Keratinocyte (primary cell): ENCODE results near the gene TAX1BP3. TPM values are rescaled to one million over a fixed set of nuclear protein-coding genes. Genes with fewer than 3 reads are reported as not detected.

Source experiments
- DNase-seq: peaks from one replicate; pipeline ENCODE4 v3.0.0-alpha.2; 2011; ENCODE audit warnings: low read depth, missing footprints, low spot score
- FAIRE-seq: peaks from 2 replicates; lab custom pipeline; 2011; peaks lifted over from hg19 to GRCh38; lab: Jason Lieb, UNC
- H2AFZ ChIP-seq: 2 replicates; pipeline ENCODE4 v1.6.0; 2012; ENCODE audit warnings: low read length, control low read depth, inconsistent platforms; ENCODE audit not compliant: control insufficient read depth
- H3K27ac ChIP-seq: 2 replicates; pipeline ENCODE4 v1.5.1; 2011; ENCODE audit warnings: low read length; ENCODE audit not compliant: control insufficient read depth, insufficient read depth
- H3K27me3 ChIP-seq: 3 replicates; pipeline ENCODE4 v1.6.0; 2011; ENCODE audit warnings: low read length; ENCODE audit not compliant: control insufficient read depth, insufficient read depth; ENCODE audit errors: extremely low read depth
- H3K36me3 ChIP-seq, 2 experiments: 2 replicates in 1 of 2; 3 replicates in 1 of 2; pipeline ENCODE4 v1.5.1; 2011; ENCODE audit warnings: low read length in 2 of 2, mild to moderate bottlenecking in 1 of 2; ENCODE audit not compliant: control insufficient read depth in 2 of 2, insufficient read depth in 2 of 2; ENCODE audit errors: extremely low read depth in 1 of 2
- H3K4me1 ChIP-seq: 3 replicates; pipeline ENCODE4 v1.5.1; 2011; ENCODE audit warnings: low read length; ENCODE audit not compliant: control insufficient read depth, insufficient read depth; ENCODE audit errors: extremely low read depth
- H3K4me2 ChIP-seq: 3 replicates; pipeline ENCODE4 v1.6.0; 2011; ENCODE audit warnings: low read depth, low read length; ENCODE audit not compliant: control insufficient read depth, insufficient read depth; ENCODE audit errors: extremely low read depth
- H3K4me3 ChIP-seq, 3 experiments: fragments of 200-600 bp in 1 of 3; sonication (generic) in 1 of 3; 2 replicates in 2 of 3; 3 replicates in 1 of 3; pipeline ENCODE4 v1.5.1; 2011 to 2016; ENCODE audit warnings: low read length in 3 of 3, mild to moderate bottlenecking in 3 of 3, control low read depth in 2 of 3, inconsistent platforms in 1 of 3, low read depth in 1 of 3, mixed read lengths in 1 of 3, mixed run types in 1 of 3, moderate library complexity in 1 of 3; ENCODE audit not compliant: control insufficient read depth in 2 of 3, insufficient read depth in 2 of 3; ENCODE audit errors: extremely low read depth in 1 of 3
- H3K79me2 ChIP-seq: 2 replicates; pipeline ENCODE4 v1.6.0; 2012; ENCODE audit warnings: low read length; ENCODE audit not compliant: control insufficient read depth, insufficient read depth
- H3K9ac ChIP-seq: 3 replicates; pipeline ENCODE4 v1.6.0; 2011; ENCODE audit warnings: low read length; ENCODE audit not compliant: control insufficient read depth, insufficient read depth; ENCODE audit errors: extremely low read depth
- H3K9me1 ChIP-seq: 3 replicates; pipeline ENCODE4 v1.6.0; 2011; ENCODE audit warnings: low read length; ENCODE audit not compliant: control insufficient read depth, insufficient read depth; ENCODE audit errors: extremely low read depth
- H3K9me3 ChIP-seq: 2 replicates; pipeline ENCODE4 v1.5.1; 2012; ENCODE audit warnings: low read depth, low read length; ENCODE audit not compliant: control insufficient read depth
- H4K20me1 ChIP-seq: 3 replicates; pipeline ENCODE4 v1.6.0; 2011; ENCODE audit warnings: low read length; ENCODE audit not compliant: control insufficient read depth, insufficient read depth; ENCODE audit errors: extremely low read depth
- EZH2 ChIP-seq: IDR thresholded peaks from one replicate; pipeline ENCODE4 v1.6.1; 2012; ENCODE audit warnings: inconsistent platforms, mild to moderate bottlenecking, low read length, moderate library complexity
- dilution Hi-C: fragments of 300-500 bp; cut with MboI; formaldehyde crosslinking; loops from one replicate; pipeline ENCODE4 v1.7.0; 2020; ENCODE audit warnings: low sequenced_read_pairs; ENCODE audit not compliant: extremely low pct_ligation_motif_present
- polyA plus RNA-seq, 5 experiments: library from polyadenylated mRNA; depleted of rRNA in 3 of 5; stranded (reverse) in 3 of 5; stranded (forward) in 1 of 5; unstranded in 1 of 5; fragments of >200 nt; gene quantifications; 1 replicate in 1 of 5; 2 replicates in 3 of 5; 3 replicates in 1 of 5; pipeline versions ENCODE4 v1.2.1 to v1.2.3, GENCODE V29; 2011 to 2012; ENCODE audit warnings: missing spikeins in 2 of 5, low read depth in 1 of 5, low replicate concordance in 1 of 5
- TF ChIP-seq, protein P1 (sequence below), 3 experiments: IDR thresholded peaks in 1 of 3; conservative IDR thresholded peaks in 1 of 3; optimal IDR thresholded peaks in 1 of 3; 2 replicates in 2 of 3; 3 replicates in 1 of 3; pipeline versions ENCODE3 to v1.5.1; 2011; ENCODE audit warnings: low read length in 3 of 3, mild to moderate bottlenecking in 3 of 3, moderate library complexity in 2 of 3, control low read depth in 1 of 3, inconsistent platforms in 1 of 3; ENCODE audit not compliant: insufficient read depth in 2 of 3; ENCODE audit errors: extremely low read depth in 1 of 3

The TAX1BP3 gene
- polyA plus RNA-seq, 1 donor (not counting 4 experiments of a cell fraction or from before 2014, with no cell fraction given), result 126 TPM

DNA sequence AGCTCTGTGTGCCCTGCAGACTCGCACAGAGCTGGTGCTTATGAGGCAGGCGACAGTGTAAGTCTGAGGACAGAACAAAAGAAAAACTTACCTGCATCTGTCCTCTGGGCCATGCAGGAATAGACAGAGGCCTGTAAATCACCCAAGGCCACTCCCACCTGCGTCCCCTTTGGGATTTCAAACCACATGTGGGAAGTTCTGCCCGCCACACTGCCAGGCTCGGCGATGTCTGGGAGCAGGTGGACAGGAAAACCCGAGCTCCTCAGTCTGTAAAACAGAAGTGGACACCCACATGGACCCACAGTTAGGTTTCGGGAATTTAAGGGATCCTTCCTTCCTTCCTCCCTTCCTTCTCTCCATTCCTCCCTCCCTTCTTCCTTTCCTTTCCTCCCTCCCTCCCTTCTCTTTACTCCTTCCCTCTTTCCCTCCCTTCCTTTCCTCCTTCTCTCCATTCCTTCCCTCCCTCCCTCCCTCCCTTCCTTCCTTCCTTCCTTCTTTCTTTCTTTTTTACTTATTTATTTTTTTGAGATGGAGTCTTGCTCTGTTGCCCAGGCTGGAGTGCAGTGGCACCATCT is 47.1 kb downstream of the TAX1BP3 start:
- no peaks in the 10 kb centered on the region for H3K4me1 ChIP-seq
- no peaks in the 10 kb centered on the region for H4K20me1 ChIP-seq
- no peak overlapping the region for H2AFZ ChIP-seq
- H3K79me2 ChIP-seq, result no peaks in the 10 kb centered on the region
- H3K36me3 ChIP-seq, result peaks cover 15 to 28% of the 10 kb centered on the region in 2 experiments
- no peak for TF ChIP-seq EZH2
- TF ChIP-seq, protein P1, sequence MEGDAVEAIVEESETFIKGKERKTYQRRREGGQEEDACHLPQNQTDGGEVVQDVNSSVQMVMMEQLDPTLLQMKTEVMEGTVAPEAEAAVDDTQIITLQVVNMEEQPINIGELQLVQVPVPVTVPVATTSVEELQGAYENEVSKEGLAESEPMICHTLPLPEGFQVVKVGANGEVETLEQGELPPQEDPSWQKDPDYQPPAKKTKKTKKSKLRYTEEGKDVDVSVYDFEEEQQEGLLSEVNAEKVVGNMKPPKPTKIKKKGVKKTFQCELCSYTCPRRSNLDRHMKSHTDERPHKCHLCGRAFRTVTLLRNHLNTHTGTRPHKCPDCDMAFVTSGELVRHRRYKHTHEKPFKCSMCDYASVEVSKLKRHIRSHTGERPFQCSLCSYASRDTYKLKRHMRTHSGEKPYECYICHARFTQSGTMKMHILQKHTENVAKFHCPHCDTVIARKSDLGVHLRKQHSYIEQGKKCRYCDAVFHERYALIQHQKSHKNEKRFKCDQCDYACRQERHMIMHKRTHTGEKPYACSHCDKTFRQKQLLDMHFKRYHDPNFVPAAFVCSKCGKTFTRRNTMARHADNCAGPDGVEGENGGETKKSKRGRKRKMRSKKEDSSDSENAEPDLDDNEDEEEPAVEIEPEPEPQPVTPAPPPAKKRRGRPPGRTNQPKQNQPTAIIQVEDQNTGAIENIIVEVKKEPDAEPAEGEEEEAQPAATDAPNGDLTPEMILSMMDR (optimal IDR thresholded peaks at IDR 0.05 in 1 of 3, IDR thresholded peaks at IDR 0.05 in 1 of 3, conservative IDR thresholded peaks at IDR 0.05 in 1 of 3; ENCODE audit: extremely low read depth in 1 of 3, insufficient read depth in 2 of 3, low read length in 3 of 3), result no peak
- FAIRE-seq, result no peak
- no peaks in the 10 kb centered on the region for H3K27me3 ChIP-seq
- dilution Hi-C loops, result no loop called here
- no peak overlapping the region for H3K4me3 ChIP-seq
- no peak for DNase-seq
- H3K4me2 ChIP-seq, result no peak overlapping the region
- no peak overlapping the region for H3K27ac ChIP-seq
- no peaks in the 10 kb centered on the region for H3K9me3 ChIP-seq
- H3K9me1 ChIP-seq, result no peaks in the 10 kb centered on the region
- no peak overlapping the region for H3K9ac ChIP-seq

DNA sequence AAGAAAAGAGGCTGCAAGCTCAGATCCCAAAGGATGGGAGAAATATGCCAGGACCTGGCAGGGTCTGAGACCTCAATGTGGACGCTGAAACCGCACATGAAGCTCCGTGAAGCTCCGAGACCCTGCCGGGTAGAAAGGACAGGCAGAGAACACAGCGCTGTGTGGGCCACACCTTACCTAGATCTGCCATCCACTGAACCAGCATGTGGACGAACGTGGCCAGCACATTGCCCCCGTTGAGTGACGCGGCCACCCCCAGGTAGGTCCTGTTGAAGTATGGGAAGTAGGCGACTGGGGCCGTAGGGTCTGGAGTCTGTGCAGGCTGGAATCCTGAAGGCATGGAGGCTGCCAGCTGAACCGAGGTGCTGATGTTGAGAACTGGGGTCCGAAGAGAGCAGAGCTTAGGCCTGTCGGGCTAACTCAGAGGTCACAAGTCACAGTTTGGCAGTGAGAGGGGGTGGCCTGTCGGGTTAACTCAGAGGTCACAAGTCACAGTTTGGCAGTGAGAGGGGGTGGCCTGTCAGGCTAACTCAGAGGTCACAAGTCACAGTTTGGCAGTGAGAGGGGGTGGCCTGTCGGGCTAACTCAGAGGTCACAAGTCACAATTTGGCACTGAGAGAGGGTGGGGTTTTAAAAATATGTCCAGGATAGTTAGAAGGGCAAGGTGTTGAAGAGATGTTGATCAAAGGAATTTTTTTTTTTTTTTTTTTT is 53.1 kb downstream of the TAX1BP3 start:
- Histone ChIP-seq H3K79me2 (no peaks in the 10 kb centered on the region), H3K36me3 (peaks cover 15 to 25% of the 10 kb centered on the region in 2 experiments)
- dilution Hi-C loops, result no loop called here

More for the DNA sequence above, 53.1 kb downstream of the TAX1BP3 start:
- Histone ChIP-seq H3K9me1 (no peaks in the 10 kb centered on the region), H3K9ac (no peak overlapping the region), H3K4me3 (no peak overlapping the region), H3K27ac (no peak overlapping the region), H4K20me1 (no peaks in the 10 kb centered on the region), H3K4me2 (no peak overlapping the region), H3K9me3 (no peaks in the 10 kb centered on the region), H3K27me3 (no peaks in the 10 kb centered on the region), H3K4me1 (no peaks in the 10 kb centered on the region), H2AFZ (no peak overlapping the region)
- TF ChIP-seq, protein P1 (optimal IDR thresholded peaks at IDR 0.05 in 1 of 3, IDR thresholded peaks at IDR 0.05 in 1 of 3, conservative IDR thresholded peaks at IDR 0.05 in 1 of 3; ENCODE audit: extremely low read depth in 1 of 3, insufficient read depth in 2 of 3, low read length in 3 of 3), result no peak
- no peak for TF ChIP-seq EZH2
- FAIRE-seq (no peak), DNase-seq (no peak)
